Measurements from ENCODE around the gene STXBP3. TPM values are rescaled to one million over a fixed set of nuclear protein-coding genes. Genes with fewer than 3 reads are reported as not detected.

Gene STXBP3
- total and polyA plus RNA-seq, 2 of the 4 experiments (the other 2 are of a cell fraction) = 19.1 to 19.7 TPM

DNA sequence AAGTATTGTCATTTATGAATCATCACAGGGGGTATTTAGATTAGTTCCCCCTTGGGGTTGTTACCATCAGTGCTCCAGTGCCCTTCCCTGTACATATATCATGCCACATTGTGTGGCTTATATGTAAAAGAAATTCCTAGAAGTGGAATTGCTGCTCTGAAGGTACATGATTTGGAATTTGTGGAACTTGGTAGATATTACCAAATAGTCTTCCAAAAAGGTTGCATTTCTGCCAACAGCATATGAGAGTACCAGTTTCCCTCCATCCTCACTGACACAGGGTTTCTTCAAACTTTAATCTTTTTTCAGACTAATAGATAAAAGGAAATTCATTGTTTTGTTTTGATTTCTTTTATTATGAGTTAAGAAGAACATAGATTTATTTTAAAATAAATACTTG is 69.1 kb downstream of the STXBP3 start:
- peak overlapping the region; percentile 65; the same call in 1 of the 2 replicates for H2BK20ac ChIP-seq (ENCODE audit: low read depth, low read length)
- CTCF ChIA-PET = no interaction called here
- in situ Hi-C loops (cut with MboI; ENCODE audit: low sequenced_read_pairs) (no loop called here), dilution Hi-C loops (cut with HindIII; ENCODE audit: low sequenced_read_pairs, unreplicated experiment) (no loop called here), intact Hi-C loops (cut with micrococcal nuclease) (no loop called here)
- H3K9me1 ChIP-seq (ENCODE audit: insufficient read depth, low read length) = peaks cover 3% of the 10 kb centered on the region; the same call in 1 of the 2 replicates
- peak overlapping the region; percentile 28; the same call in 1 of the 2 replicates for H3K23ac ChIP-seq (ENCODE audit: low read depth, low read length)
- POLR2A ChIA-PET (ENCODE audit: unreplicated experiment) = no interaction called here
- BruUV-seq (replicated peaks) = no TSS peak
- H3K36me3 ChIP-seq (ENCODE audit: control insufficient read depth, insufficient read depth, low read length) = peaks cover 2% of the 10 kb centered on the region; the same call in 1 of the 2 replicates
- peak overlapping the region; percentile 61; the same call in 1 of the 2 replicates for H3K27ac ChIP-seq (ENCODE audit: insufficient read depth, low read length)
- H4K91ac ChIP-seq (ENCODE audit: insufficient read depth, low read depth, low read length) = no peak overlapping the region
- no peak overlapping the region; the same call in 2 of the 3 replicates for H2BK15ac ChIP-seq (ENCODE audit: low read depth, low read length)
- TF ChIP-seq MAZ (IDR thresholded peaks at IDR 0.05; ENCODE audit: borderline replicate concordance, low read depth, low read length) = no peak
- TF ChIP-seq MAFK (IDR thresholded peaks at IDR 0.05; ENCODE audit: low read depth, low read length) = no peak
- TF ChIP-seq FOS (IDR thresholded peaks at IDR 0.05; ENCODE audit: low read depth, low read length) = no peak
- TF ChIP-seq SMC3 (IDR thresholded peaks at IDR 0.05; ENCODE audit: low read depth, low read length) = no peak
- TF ChIP-seq, protein P1, sequence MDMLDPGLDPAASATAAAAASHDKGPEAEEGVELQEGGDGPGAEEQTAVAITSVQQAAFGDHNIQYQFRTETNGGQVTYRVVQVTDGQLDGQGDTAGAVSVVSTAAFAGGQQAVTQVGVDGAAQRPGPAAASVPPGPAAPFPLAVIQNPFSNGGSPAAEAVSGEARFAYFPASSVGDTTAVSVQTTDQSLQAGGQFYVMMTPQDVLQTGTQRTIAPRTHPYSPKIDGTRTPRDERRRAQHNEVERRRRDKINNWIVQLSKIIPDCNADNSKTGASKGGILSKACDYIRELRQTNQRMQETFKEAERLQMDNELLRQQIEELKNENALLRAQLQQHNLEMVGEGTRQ (IDR thresholded peaks at IDR 0.05; ENCODE audit: low read depth, low read length) = no peak
- no peak for TF ChIP-seq NFE2L2 (IDR thresholded peaks at IDR 0.05; ENCODE audit: low read depth, low read length)
- TF ChIP-seq RFX5 (IDR thresholded peaks at IDR 0.05; ENCODE audit: low read depth, low read length) = no peak
- no peak for TF ChIP-seq CEBPB (IDR thresholded peaks at IDR 0.05; ENCODE audit: low read depth, low read length)
- TF ChIP-seq MXI1 (IDR thresholded peaks at IDR 0.05; ENCODE audit: borderline replicate concordance, low read depth, low read length) = no peak
- TF ChIP-seq POLR2A (IDR thresholded peaks at IDR 0.05; ENCODE audit: low read depth, low read length) = no peak
- no peak for TF ChIP-seq RAD21 (IDR thresholded peaks at IDR 0.05; ENCODE audit: low read length)
- no peak for TF ChIP-seq RCOR1 (IDR thresholded peaks at IDR 0.05; ENCODE audit: insufficient replicate concordance, low read length)
- TF ChIP-seq CHD1 (IDR thresholded peaks at IDR 0.05; ENCODE audit: low read depth, low read length) = no peak
- TF ChIP-seq, protein P2, sequence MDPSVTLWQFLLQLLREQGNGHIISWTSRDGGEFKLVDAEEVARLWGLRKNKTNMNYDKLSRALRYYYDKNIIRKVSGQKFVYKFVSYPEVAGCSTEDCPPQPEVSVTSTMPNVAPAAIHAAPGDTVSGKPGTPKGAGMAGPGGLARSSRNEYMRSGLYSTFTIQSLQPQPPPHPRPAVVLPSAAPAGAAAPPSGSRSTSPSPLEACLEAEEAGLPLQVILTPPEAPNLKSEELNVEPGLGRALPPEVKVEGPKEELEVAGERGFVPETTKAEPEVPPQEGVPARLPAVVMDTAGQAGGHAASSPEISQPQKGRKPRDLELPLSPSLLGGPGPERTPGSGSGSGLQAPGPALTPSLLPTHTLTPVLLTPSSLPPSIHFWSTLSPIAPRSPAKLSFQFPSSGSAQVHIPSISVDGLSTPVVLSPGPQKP (IDR thresholded peaks at IDR 0.05; ENCODE audit: borderline replicate concordance, low read depth, low read length) = no peak
- no peak for TF ChIP-seq BHLHE40 (IDR thresholded peaks at IDR 0.05; ENCODE audit: low read depth, low read length)
- TF ChIP-seq, protein P3, sequence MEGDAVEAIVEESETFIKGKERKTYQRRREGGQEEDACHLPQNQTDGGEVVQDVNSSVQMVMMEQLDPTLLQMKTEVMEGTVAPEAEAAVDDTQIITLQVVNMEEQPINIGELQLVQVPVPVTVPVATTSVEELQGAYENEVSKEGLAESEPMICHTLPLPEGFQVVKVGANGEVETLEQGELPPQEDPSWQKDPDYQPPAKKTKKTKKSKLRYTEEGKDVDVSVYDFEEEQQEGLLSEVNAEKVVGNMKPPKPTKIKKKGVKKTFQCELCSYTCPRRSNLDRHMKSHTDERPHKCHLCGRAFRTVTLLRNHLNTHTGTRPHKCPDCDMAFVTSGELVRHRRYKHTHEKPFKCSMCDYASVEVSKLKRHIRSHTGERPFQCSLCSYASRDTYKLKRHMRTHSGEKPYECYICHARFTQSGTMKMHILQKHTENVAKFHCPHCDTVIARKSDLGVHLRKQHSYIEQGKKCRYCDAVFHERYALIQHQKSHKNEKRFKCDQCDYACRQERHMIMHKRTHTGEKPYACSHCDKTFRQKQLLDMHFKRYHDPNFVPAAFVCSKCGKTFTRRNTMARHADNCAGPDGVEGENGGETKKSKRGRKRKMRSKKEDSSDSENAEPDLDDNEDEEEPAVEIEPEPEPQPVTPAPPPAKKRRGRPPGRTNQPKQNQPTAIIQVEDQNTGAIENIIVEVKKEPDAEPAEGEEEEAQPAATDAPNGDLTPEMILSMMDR (conservative IDR thresholded peaks at IDR 0.05; ENCODE audit: low read depth, low read length) = no peak
- peaks cover 12% of the 10 kb centered on the region for H3K4me1 ChIP-seq (ENCODE audit: control insufficient read depth, insufficient read depth, low read length)
- no peak overlapping the region for H3K4me3 ChIP-seq (ENCODE audit: insufficient read depth, low read depth, low read length)
- peak overlapping the region; percentile 81 for H3K18ac ChIP-seq (ENCODE audit: low read depth, low read length)
- no peak for DNase-seq
- H3K27me3 ChIP-seq (ENCODE audit: control insufficient read depth, insufficient read depth, low read length) = no peaks in the 10 kb centered on the region
- H3K4ac ChIP-seq (ENCODE audit: low read depth, low read length) = peak overlapping the region; percentile 9; the same call in 1 of the 2 replicates
- no peaks in the 10 kb centered on the region for H3K79me1 ChIP-seq (ENCODE audit: low read depth in 1 of 2, low read length in 2 of 2)
- no peaks in the 10 kb centered on the region for H4K20me1 ChIP-seq (ENCODE audit: insufficient read depth, low read length)
- H4K8ac ChIP-seq (ENCODE audit: low read depth in 2 of 2, low read length in 2 of 2) = peak overlapping the region in 1 of 2 experiments; percentile 44; a peak in 3 of 4 replicates
- H3K14ac ChIP-seq (replicated peaks; ENCODE audit: low read depth, low read length) = peak overlapping the region; percentile 67
- no peak for ATAC-seq (ENCODE audit: low read depth)
- no peaks in the 10 kb centered on the region for H3K9me3 ChIP-seq (ENCODE audit: control insufficient read depth, insufficient read depth, low read length)
- no peak overlapping the region for H2AK9ac ChIP-seq (replicated peaks; ENCODE audit: low read depth, low read length, poor library complexity)
- 0 out of 2 replicates have a peak overlapping the region, but pooled peaks have one; percentile 20 for H3K4me2 ChIP-seq (ENCODE audit: low read depth, low read length)
- peak overlapping the region; percentile 68; the same call in 1 of the 2 replicates for H2BK120ac ChIP-seq (ENCODE audit: low read depth, low read length)
- no peak overlapping the region for H3K9ac ChIP-seq (ENCODE audit: low read depth, low read length)
- H2AFZ ChIP-seq (replicated peaks; ENCODE audit: low read length, poor library complexity) = no peak overlapping the region
- peak overlapping the region; percentile 85 for H4K5ac ChIP-seq (ENCODE audit: low read depth, low read length)
- H3K56ac ChIP-seq (ENCODE audit: extremely low read depth, insufficient read depth, low read length) = no peak overlapping the region
- no peak overlapping the region for H2AK5ac ChIP-seq (ENCODE audit: low read depth, low read length)
- H2BK5ac ChIP-seq (ENCODE audit: low read depth, low read length, poor library complexity, severe bottlenecking) = peak overlapping the region; percentile 43

Measured in IMR-90 (cell line).